SK-N-SH treated with all-trans-retinoic acid at 6 μM for 48 hours (cell line): ENCODE measurements around the gene ITM2C.

Experiments used
- ARNTL ChIP-seq: fragments of 450-650 bp; formaldehyde crosslinking; IDR thresholded peaks from 2 replicates; pipeline ENCODE4 v1.5.0; 2020; ENCODE audit warnings: low read depth, mild to moderate bottlenecking, moderate library complexity, borderline replicate concordance
- BACH2 ChIP-seq: fragments of 250-450 bp; sonication (Bioruptor Pico); IDR thresholded peaks from 2 replicates; pipeline ENCODE4 v1.9.0; 2021; ENCODE audit warnings: mild to moderate bottlenecking, borderline replicate concordance
- CREB5 ChIP-seq: fragments of 250-450 bp; sonication (Bioruptor Pico); IDR thresholded peaks from 2 replicates; pipeline ENCODE4 v1.5.1; 2020; ENCODE audit warnings: low read depth, mild to moderate bottlenecking, moderate library complexity
- ESRRG ChIP-seq: fragments of 250-450 bp; sonication (Bioruptor Pico); IDR thresholded peaks from 2 replicates; pipeline ENCODE4 v1.6.1; 2021; ENCODE audit warnings: mild to moderate bottlenecking
- GLIS3 ChIP-seq: fragments of 250-450 bp; sonication (Bioruptor Pico); IDR thresholded peaks from 2 replicates; pipeline ENCODE4 v1.5.0; 2020; ENCODE audit warnings: mild to moderate bottlenecking, moderate library complexity
- OSR1 ChIP-seq: fragments of 250-450 bp; sonication (Bioruptor Pico); IDR thresholded peaks from 2 replicates; pipeline ENCODE4 v1.8.0; 2022; ENCODE audit warnings: moderate library complexity, mild to moderate bottlenecking, inconsistent platforms
- RARB ChIP-seq: fragments of 250-450 bp; sonication (Bioruptor Pico); IDR thresholded peaks from 2 replicates; pipeline ENCODE4 v1.8.0; 2021; ENCODE audit warnings: mild to moderate bottlenecking, moderate library complexity
- ZFP3 ChIP-seq: fragments of 250-450 bp; sonication (Bioruptor Pico); IDR thresholded peaks from 2 replicates; pipeline ENCODE4 v1.5.0; 2020; ENCODE audit warnings: mild to moderate bottlenecking, moderate library complexity
- ZNF70 ChIP-seq: fragments of 450-650 bp; formaldehyde crosslinking; IDR thresholded peaks from 2 replicates; pipeline ENCODE4 v1.5.0; 2020; ENCODE audit warnings: mild to moderate bottlenecking, moderate library complexity

- no peak for TF ChIP-seq ZNF70 (CRISPR knock-in tag)
- no peak for TF ChIP-seq GLIS3 (CRISPR knock-in tag)
- TF ChIP-seq RARB = no peak
- no peak for TF ChIP-seq CREB5 (CRISPR knock-in tag)
- no peak for TF ChIP-seq ARNTL (CRISPR knock-in tag)
- TF ChIP-seq BACH2 (CRISPR knock-in tag) = no peak
- TF ChIP-seq OSR1 = no peak
- no peak for TF ChIP-seq ESRRG
- no peak for TF ChIP-seq ZFP3 (CRISPR knock-in tag)
Observed at GRCh38 chr2:230868161-230868946, 3.6 kb downstream of the ITM2C start.
